ENCODE results near the gene OAT. TPM values are rescaled to one million over a fixed set of nuclear protein-coding genes. Genes with fewer than 3 reads are reported as not detected.

Gene OAT
- total and polyA plus RNA-seq, 2 donors (not counting 3 experiments of a cell fraction or from before 2014, with no cell fraction given), result 69.9 to 90.8 TPM

GRCh38 chr10:124458473-124458872 lies 39.8 kb upstream of the OAT start:
- Histone ChIP-seq H3K4me1 (ENCODE audit: control insufficient read depth, extremely low read depth, insufficient read depth, low read length) (no peaks in the 10 kb centered on the region), H3K9me3 (replicated peaks; ENCODE audit: control insufficient read depth, insufficient read depth, low read length) (no peaks in the 10 kb centered on the region), H3K27ac (ENCODE audit: insufficient read depth, low read depth, low read length) (no peak overlapping the region), H2AFZ (ENCODE audit: low read depth, low read length) (no peak overlapping the region), H3K36me3 (ENCODE audit: control insufficient read depth in 2 of 2, extremely low read depth in 1 of 2, insufficient read depth in 2 of 2, low read length in 2 of 2) (no peaks in the 10 kb centered on the region), H4K20me1 (replicated peaks; ENCODE audit: control insufficient read depth, extremely low read depth, insufficient read depth, low read length) (no peaks in the 10 kb centered on the region), H3K9me1 (replicated peaks; ENCODE audit: control insufficient read depth, extremely low read depth, insufficient read depth, low read length) (no peaks in the 10 kb centered on the region), H3K79me2 (ENCODE audit: control insufficient read depth, insufficient read depth, low read length) (no peaks in the 10 kb centered on the region), H3K4me2 (ENCODE audit: insufficient read depth, low read length) (no peak overlapping the region), H3K9ac (replicated peaks; ENCODE audit: extremely low read depth, insufficient read depth, low read length) (no peak overlapping the region), H3K27me3 (ENCODE audit: control insufficient read depth in 2 of 2, insufficient read depth in 2 of 2, low read length in 2 of 2) (peaks cover 20 to 23% of the 10 kb centered on the region in 2 experiments), H3K4me3 (replicated peaks in 1 of 3; ENCODE audit: insufficient read depth in 1 of 3, low read depth in 1 of 3, low read length in 3 of 3) (no peak overlapping the region)
- no peak for FAIRE-seq
- POLR2A ChIA-PET, result no interaction called here
- intact Hi-C loops (cut with micrococcal nuclease), result no loop called here
- dilution Hi-C loops (cut with MboI; ENCODE audit: extremely low pct_ligation_motif_present, low sequenced_read_pairs), result no loop called here
- TF ChIP-seq POLR2AphosphoS5 (IDR thresholded peaks at IDR 0.05; ENCODE audit: insufficient read depth, low read depth, low read length), result no peak
- TF ChIP-seq MAX (IDR thresholded peaks at IDR 0.05; ENCODE audit: insufficient read depth, insufficient read length), result no peak
- TF ChIP-seq GATA2 (IDR thresholded peaks at IDR 0.05; ENCODE audit: insufficient read depth, insufficient read length, low read depth, low read length), result no peak
- no peak for TF ChIP-seq CTCF (IDR thresholded peaks at IDR 0.05; ENCODE audit: extremely low read depth in 1 of 2, insufficient read depth in 1 of 2, low read depth in 1 of 2, low read length in 2 of 2)
- no peak for TF ChIP-seq JUN (IDR thresholded peaks at IDR 0.05; ENCODE audit: borderline replicate concordance, insufficient read depth, insufficient read length, low read depth)
- no peak for TF ChIP-seq EZH2 (IDR thresholded peaks at IDR 0.05; ENCODE audit: borderline replicate concordance, low read depth, low read length, severe bottlenecking)
- TF ChIP-seq FOS (IDR thresholded peaks at IDR 0.05; ENCODE audit: borderline replicate concordance, insufficient read depth, low read length), result no peak
- TF ChIP-seq MYC (IDR thresholded peaks at IDR 0.05; ENCODE audit: low read depth, low read length), result no peak
- TF ChIP-seq POLR2A (IDR thresholded peaks at IDR 0.05; ENCODE audit: low read depth, low read length), result no peak
- CTCF ChIA-PET, result no interaction called here
- no TSS peak for BruUV-seq (replicated peaks)
- DNase-seq (ENCODE audit: low read depth, low spot score), result no peak
